HG02610 (cell line): Measurements from ENCODE around the gene MAPK1.
A peak's percentile ranks its signal among the peaks of the same experiment; 100 is the strongest.
"Not testable (repeated sequence)": the region's sequence is repeated elsewhere in the genome, so short reads cannot be mapped to it uniquely, and the experiment has no call there.

Source experiments
- ATAC-seq: cut with Tn5 transposase; IDR thresholded peaks from one replicate; pipeline ENCODE4 v1.9.1; 2021; ENCODE audit warnings: mild to moderate bottlenecking, moderate library complexity; ENCODE audit not compliant: unreplicated experiment

Gene MAPK1

DNA sequence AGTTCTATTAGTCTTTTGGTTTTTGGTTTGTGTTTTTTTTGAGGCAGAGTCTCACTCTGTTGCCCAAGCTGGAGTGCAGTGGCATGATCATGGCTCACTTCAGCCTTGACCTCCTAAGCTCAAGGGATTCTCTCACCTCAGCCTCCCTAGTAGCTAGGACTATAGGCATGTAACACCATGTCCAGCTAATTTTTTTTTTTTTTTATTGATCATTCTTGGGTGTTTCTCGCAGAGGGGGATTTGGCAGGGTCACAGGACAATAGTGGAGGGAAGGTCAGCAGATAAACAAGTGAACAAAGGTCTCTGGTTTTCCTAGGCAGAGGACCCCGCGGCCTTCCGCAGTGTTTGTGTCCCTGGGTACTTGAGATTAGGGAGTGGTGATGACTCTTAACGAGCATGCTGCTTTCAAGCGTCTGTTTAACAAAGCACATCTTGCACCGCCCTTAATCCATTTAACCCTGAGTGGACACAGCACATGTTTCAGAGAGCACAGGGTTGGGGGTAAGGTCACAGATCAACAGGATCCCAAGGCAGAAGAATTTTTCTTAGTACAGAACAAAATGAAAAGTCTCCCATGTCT, 15.4 kb upstream of the MAPK1 start:
- ATAC-seq: not testable (repeated sequence)

DNA sequence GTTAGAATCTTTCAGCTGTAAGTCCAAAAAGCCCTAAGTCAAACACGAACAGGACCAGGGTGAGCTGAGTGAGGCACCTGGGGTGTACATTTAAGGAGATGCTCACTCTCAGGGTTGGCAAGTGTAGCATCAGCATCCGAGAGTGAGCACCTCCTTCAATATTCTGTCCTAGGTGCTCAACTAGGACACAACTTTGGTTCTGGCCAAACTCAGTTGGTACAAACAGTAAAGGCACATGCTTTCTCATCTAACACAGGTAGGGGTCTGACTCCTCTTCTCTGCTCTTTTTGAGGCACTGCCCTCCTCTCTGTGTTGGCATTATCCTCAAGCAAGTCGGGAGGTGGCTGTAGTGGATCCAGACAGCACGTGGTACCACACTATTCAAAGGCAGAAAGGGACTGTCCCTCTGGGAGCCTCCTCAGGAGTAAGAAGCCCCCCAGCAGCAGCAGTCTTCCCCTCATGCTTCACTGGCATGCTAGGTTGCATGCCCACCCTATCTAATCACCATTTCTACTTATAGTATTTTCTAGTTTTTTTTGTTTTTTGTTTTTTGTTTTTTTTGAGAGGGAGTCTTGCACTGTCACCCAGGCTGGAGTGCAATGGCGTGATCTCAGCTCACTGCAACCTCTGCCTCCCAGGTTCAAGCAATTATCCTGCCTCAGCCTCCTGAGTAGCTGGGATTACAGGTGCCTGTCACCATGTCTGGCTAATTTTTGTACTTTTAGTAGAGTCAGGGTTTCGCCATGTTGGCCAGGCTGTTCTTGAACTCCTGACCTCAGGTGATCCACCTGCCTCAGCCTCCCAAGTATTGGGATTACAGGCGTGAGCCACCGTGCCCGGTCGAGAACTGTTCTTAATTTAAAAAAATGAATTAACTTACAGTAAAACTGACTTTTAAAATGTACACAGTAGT, 14.7 kb upstream of the MAPK1 start:
- ATAC-seq: no peak

- ATAC-seq: peak; percentile 79
Measured at GRCh38 chr22:21876486-21877176, 9.2 kb upstream of the MAPK1 start.

GRCh38 chr22:21874953-21875352, 7.5 kb upstream of the MAPK1 start:
- ATAC-seq: not testable (repeated sequence)

DNA sequence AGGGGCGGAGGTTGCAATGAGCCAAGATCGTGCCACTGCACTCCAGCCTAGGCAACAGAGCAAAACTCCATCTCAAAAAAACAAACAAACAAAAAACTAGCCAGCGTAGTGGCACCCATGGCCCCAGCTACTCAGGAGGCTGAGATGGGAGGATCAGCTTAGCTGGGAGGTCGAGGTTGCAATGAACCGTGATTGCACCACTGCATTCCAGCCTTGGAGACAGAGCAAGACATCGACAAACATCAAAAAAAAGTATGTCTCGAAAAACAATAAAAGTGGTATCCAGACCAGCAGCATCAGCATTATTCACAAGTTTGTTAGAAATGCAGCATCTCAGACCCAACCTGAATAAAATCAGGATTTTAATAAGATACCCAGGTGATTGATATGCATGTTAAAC, 6.2 kb upstream of the MAPK1 start:
- ATAC-seq: no peak

GRCh38 chr22:21872741-21873140, 5.3 kb upstream of the MAPK1 start:
- ATAC-seq: not testable (repeated sequence)

DNA sequence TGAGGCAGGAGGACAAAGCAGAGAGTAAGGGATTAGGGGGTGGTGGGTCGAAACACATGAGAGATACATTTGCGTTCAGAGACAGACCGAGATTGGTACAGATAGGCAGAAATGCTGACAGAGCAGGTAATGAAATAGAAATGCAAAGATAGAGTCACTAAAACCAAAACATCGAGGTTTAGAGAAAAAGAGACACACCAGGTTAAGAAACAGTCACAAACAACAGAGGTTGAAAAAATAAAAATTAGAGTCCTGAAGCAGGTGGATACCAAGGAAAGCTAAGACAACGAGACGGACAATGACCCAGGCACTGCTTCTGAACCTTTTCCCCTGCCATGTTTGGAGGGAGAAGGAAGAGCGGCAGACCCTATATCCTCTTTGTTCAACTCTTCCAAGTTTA, 1.2 kb upstream of the MAPK1 start:
- no peak for ATAC-seq

- peak; percentile 14 for ATAC-seq
Measured at GRCh38 chr22:21866833-21867527, 465 bp downstream of the MAPK1 start.

- ATAC-seq: no peak
Measured at GRCh38 chr22:21865041-21865440, 2.4 kb downstream of the MAPK1 start.

- no peak for ATAC-seq
Measured at GRCh38 chr22:21862386-21863245, 4.8 kb downstream of the MAPK1 start.

- ATAC-seq: no peak
Measured at GRCh38 chr22:21861851-21862250, 5.6 kb downstream of the MAPK1 start.

DNA sequence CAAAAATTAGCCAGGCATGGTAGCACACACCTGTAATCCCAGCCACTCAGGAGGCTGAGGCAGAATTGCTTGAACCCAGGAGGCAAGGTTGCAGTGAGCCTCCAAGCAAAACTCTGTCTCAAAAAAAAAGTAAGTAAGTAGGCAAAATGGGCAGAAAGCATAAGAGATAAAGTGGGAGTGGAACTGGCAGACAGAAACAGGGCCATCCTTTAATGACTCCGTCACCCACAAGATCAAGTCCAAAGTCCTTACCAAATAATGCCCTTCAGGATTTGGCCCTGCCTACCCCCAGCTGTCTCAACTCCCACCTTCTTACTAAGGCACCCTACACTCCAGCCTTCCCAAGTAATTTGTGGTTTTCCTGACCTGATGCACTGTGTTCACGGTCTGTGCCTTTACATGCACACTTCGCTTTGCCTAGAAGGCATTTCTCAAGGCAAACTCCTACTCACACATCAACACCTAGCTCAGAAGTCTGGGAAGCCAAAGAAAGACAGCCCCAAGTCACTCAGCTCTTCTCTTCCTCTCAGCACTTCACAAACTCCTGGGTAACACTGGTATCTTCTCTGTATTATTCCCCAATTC, 6.1 kb downstream of the MAPK1 start:
- no peak for ATAC-seq

- ATAC-seq: no peak
Measured at GRCh38 chr22:21860491-21861039, 6.9 kb downstream of the MAPK1 start.

GRCh38 chr22:21858025-21858764, 9.2 kb downstream of the MAPK1 start:
- ATAC-seq: no peak

DNA sequence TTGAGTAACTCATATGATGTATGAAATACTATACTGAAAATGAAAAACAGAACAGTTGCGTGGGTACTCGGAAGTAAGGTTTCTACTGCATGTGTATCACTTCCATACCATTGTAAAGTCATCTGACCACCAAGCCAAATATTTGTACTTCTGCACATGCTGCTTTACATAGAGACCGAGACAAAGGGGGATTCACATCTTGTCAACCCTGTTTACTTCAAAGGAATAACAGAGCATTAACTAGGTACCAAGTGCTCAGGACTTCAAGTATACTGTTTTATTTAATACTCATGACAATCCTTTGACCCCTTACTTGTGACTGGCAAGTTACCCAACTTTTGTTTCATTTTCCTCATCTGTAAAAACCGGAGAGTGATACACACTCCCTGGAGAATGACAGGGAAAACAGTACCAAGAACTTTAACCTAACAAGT, 9.9 kb downstream of the MAPK1 start:
- peak; percentile 63 for ATAC-seq

DNA sequence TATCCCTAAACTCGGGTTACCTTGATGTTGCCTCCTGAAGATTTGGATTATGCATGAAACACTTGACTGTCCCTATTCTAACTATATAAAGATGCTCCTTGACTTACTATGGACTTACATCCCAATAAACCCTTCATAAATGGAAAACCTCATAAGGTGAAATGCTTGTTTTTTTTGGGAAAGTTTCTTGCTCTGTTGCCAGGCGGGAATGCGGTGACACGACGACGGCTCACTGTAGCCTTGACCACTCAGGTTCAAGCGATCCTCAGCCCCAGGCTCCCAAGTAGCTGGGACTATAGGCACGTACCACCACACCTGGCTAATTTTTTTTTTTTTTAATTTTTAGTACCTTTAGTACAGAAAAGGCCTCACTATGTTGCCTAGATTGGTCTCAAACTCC, 10.6 kb downstream of the MAPK1 start:
- ATAC-seq: no peak

DNA sequence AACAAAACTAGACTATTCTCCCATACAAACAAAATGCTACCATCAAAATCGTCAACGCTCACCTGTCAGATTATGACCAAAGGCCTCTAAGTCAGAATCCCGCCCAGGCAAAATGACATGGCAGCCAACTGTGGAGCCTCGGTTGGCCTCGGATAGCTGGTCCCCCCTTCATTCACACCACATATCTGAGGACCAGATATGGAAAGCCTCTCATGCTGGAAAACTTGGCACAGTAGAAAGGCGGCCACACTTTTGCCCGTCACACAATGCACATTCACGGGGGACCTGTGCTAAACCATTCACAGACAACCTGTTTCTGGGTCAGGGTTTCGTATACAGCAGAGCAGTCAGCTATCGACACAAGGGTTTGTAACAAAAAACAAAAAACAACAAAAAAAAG, 11.2 kb downstream of the MAPK1 start:
- no peak for ATAC-seq

DNA sequence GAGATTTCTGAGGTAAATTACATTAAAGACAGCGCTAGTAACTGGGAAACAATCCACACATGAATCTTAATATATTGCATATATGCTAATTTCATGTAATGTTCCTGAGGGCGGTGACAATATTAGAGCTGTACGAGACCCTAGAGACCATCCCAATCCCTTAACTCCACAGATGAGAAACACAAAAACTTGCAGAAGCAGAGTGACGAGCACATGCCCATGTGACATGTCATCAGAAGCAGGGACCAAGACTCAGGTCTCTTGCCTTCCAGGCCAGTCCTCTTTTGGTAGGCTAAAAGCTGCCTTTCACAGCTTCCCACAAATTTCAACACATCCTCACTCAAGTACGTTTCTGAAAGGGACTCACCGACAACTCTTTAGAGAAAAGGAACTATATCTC, 11.8 kb downstream of the MAPK1 start:
- no peak for ATAC-seq

DNA sequence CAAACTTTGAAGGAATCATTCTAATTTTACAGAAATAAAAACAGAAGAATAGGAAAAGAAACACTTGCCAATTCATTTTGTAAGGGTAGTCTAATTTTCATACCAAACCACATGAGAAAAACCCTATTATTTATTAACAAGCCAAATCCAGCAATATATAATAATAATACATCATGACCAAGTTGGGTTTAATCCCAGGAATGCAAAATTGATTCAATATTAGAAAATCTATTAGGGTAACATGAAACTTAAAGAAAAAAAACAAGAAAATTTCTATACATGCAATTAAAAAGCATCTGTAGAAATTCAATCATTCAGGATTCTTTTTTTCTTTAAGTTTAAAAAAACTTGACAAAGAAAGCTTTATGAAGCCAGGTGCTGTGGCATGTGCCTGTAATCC, 16.8 kb downstream of the MAPK1 start:
- no peak for ATAC-seq
